Bronchial epithelial cell (primary cell): ENCODE data around the gene ECI1. TPM values are rescaled to one million over a fixed set of nuclear protein-coding genes. Genes with fewer than 3 reads are reported as not detected.

ENCODE experiments used
- DNase-seq: peaks from one replicate; pipeline ENCODE4 v3.0.0-alpha.2; 2010; ENCODE audit warnings: low read depth
- FAIRE-seq: peaks from 2 replicates; lab custom pipeline; 2011; peaks lifted over from hg19 to GRCh38; lab: Jason Lieb, UNC
- H3K27me3 ChIP-seq: 2 replicates; pipeline ENCODE4 v1.5.1; 2011; ENCODE audit warnings: low read length; ENCODE audit not compliant: control insufficient read depth, insufficient read depth
- H3K36me3 ChIP-seq: 2 replicates; pipeline ENCODE4 v1.5.1; 2011; ENCODE audit warnings: low read length; ENCODE audit not compliant: control insufficient read depth, insufficient read depth
- H3K4me3 ChIP-seq: 2 replicates; pipeline ENCODE4 v1.5.1; 2011; ENCODE audit warnings: mild to moderate bottlenecking, low read depth, low read length, control low read depth
- CTCF ChIP-seq: IDR thresholded peaks from 2 replicates; pipeline ENCODE4 v1.5.1; 2011; ENCODE audit warnings: mild to moderate bottlenecking, moderate library complexity, low read length, control low read depth, inconsistent platforms; ENCODE audit not compliant: insufficient read depth, severe bottlenecking
- total RNA-seq: library from RNA; depleted of rRNA; stranded (reverse); fragments of >200 nt; gene quantifications from 2 replicates; pipeline ENCODE4 v1.2.1, GENCODE V29; 2014

The ECI1 gene
- total RNA-seq, 1 donor from 2014 or later: 140 TPM

- TF ChIP-seq CTCF: no peak
- Histone ChIP-seq H3K27me3 (peaks cover 3% of the 10 kb centered on the region), H3K4me3 (no peak overlapping the region), H3K36me3 (no peaks in the 10 kb centered on the region)
- no peak for FAIRE-seq
- no peak for DNase-seq
Observed at GRCh38 chr16:2282866-2283555, 31.6 kb upstream of the ECI1 start.

GRCh38 chr16:2282262-2282661, 30.9 kb upstream of the ECI1 start:
- H3K27me3 ChIP-seq: peaks cover 3% of the 10 kb centered on the region

GRCh38 chr16:2280981-2281542, 29.7 kb upstream of the ECI1 start:
- H3K36me3 ChIP-seq: no peaks in the 10 kb centered on the region
- no peak for TF ChIP-seq CTCF
- no peak overlapping the region for H3K4me3 ChIP-seq
- no peak for DNase-seq
- peaks cover 3% of the 10 kb centered on the region for H3K27me3 ChIP-seq
- FAIRE-seq: no peak

More at GRCh38 chr16:2282262-2282661, 30.9 kb upstream of the ECI1 start:
- DNase-seq: no peak
- no peak for FAIRE-seq
- TF ChIP-seq CTCF: no peak
- Histone ChIP-seq H3K4me3 (no peak overlapping the region), H3K36me3 (no peaks in the 10 kb centered on the region)

GRCh38 chr16:2280461-2280860, 29.1 kb upstream of the ECI1 start:
- TF ChIP-seq CTCF: no peak
- FAIRE-seq (no peak), DNase-seq (no peak)
- Histone ChIP-seq H3K27me3 (peaks cover 3% of the 10 kb centered on the region), H3K4me3 (no peak overlapping the region), H3K36me3 (no peaks in the 10 kb centered on the region)

DNA sequence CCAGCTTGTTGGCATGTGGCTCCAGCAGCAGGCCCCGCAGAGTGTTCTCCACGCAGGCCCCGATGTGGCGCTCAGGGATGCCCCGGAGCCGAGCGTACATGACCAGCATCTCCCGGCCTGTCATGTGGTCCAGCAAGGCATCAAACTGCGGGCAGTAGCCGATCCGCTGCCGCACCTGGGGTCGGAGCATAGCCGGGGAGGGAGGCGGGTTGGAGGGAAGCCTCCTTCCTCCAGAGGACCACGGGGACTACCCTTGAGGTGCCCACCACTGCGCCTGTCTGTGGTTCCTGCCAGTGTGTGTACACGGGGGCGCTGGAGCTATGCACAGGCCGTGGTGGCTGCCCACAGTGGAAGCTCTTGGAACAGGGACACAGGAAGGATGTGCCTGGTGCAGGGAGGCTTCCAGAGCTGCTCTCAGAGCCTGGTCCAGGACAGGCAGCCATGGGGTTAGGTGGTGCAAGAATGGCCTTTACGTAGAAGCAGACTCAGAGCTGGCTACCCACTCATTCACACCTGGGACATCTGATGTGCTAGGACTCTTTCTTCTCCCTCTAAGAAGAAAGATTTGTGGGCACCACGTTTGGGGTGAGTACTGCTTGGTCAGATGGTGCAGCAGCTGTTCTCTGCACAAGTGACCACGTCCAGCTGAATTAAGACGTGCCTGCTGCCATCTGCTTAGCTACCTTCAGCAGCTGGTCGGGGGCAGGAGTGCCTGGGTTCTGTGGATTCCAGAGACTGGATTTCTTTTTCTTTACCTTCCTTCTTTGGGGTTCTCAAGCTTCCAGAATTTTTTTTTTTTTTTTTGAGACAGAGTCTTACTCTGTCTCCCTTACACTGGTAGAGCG, 27.8 kb upstream of the ECI1 start:
- FAIRE-seq (peak; percentile 66), DNase-seq (no peak)
- H3K36me3 ChIP-seq: no peaks in the 10 kb centered on the region
- H3K27me3 ChIP-seq: peaks cover 3% of the 10 kb centered on the region
- no peak overlapping the region for H3K4me3 ChIP-seq
- no peak for TF ChIP-seq CTCF
